Measurements from ENCODE around the gene SIGLEC14. TPM values are rescaled to one million over a fixed set of nuclear protein-coding genes. Genes with fewer than 3 reads are reported as not detected.

The SIGLEC14 gene
- total RNA-seq, 1 donor from 2014 or later: not detected

DNA sequence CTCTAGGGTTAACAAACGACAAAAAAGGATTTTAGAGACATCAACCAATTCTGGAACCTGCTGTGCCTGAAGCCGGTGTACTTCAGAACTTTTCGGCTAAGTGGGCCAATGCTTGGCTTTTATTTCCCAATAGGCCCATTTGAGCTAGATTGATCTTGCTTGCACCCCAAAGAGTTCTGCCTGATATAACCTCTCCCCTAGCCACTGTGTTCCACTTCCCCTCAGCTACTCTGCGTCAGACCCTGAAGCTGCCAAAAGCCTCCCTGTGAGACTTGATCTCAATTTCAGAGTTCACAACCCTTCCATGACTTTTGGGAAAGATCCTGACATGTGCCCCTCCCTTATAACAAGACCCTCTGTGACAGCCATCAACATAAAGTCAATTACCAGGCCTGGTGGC lies 5.6 kb upstream of the SIGLEC14 start:
- H4K20me1 ChIP-seq (ENCODE audit: low read depth): no peaks in the 10 kb centered on the region
- H3K27ac ChIP-seq: no peak overlapping the region
- no peaks in the 10 kb centered on the region for H3K27me3 ChIP-seq
- H3K4me2 ChIP-seq: no peak overlapping the region
- no peaks in the 10 kb centered on the region for H3K4me1 ChIP-seq
- no peak for DNase-seq (ENCODE audit: low spot score)
- Mint-ChIP-seq H3K4me3 (no peak overlapping the region), H3K36me3 (no peaks in the 10 kb centered on the region), H3K4me1 (peaks cover 2% of the 10 kb centered on the region), H3K9me3 (peaks cover 3% of the 10 kb centered on the region), H3K27me3 (ENCODE audit: insufficient read depth, low read depth) (peaks cover 11% of the 10 kb centered on the region), H3K27ac (no peak overlapping the region)
- no peak overlapping the region for H2AFZ ChIP-seq (replicated peaks)
- H3F3A ChIP-seq (ENCODE audit: low read depth): no peaks in the 10 kb centered on the region
- no peaks in the 10 kb centered on the region for H3K79me2 ChIP-seq (ENCODE audit: low read depth)
- no peak overlapping the region for H3K4me3 ChIP-seq
- H3K36me3 ChIP-seq: no peaks in the 10 kb centered on the region
- no peak for TF ChIP-seq EZH2phosphoT487 (IDR thresholded peaks at IDR 0.05)
- no peak for TF ChIP-seq CTCF (IDR thresholded peaks at IDR 0.05)
- no peak for TF ChIP-seq EZH2 (IDR thresholded peaks at IDR 0.05)
- no peak overlapping the region for H3K9ac ChIP-seq
- H3K9me3 ChIP-seq (ENCODE audit: low read depth): no peaks in the 10 kb centered on the region

- Histone ChIP-seq H2AFZ (replicated peaks) (no peak overlapping the region), H3F3A (ENCODE audit: low read depth) (no peaks in the 10 kb centered on the region), H3K9me3 (ENCODE audit: low read depth) (no peaks in the 10 kb centered on the region), H4K20me1 (ENCODE audit: low read depth) (no peaks in the 10 kb centered on the region), H3K9ac (no peak overlapping the region), H3K4me3 (no peak overlapping the region), H3K4me2 (no peak overlapping the region), H3K79me2 (ENCODE audit: low read depth) (no peaks in the 10 kb centered on the region), H3K27ac (no peak overlapping the region), H3K27me3 (no peaks in the 10 kb centered on the region), H3K4me1 (no peaks in the 10 kb centered on the region), H3K36me3 (no peaks in the 10 kb centered on the region)
- Mint-ChIP-seq H3K27ac (no peak overlapping the region), H3K27me3 (ENCODE audit: insufficient read depth, low read depth) (peaks cover 7% of the 10 kb centered on the region), H3K36me3 (no peaks in the 10 kb centered on the region), H3K4me3 (no peak overlapping the region), H3K9me3 (no peaks in the 10 kb centered on the region), H3K4me1 (no peaks in the 10 kb centered on the region)
- no peak for TF ChIP-seq EZH2 (IDR thresholded peaks at IDR 0.05)
- TF ChIP-seq EZH2phosphoT487 (IDR thresholded peaks at IDR 0.05): no peak
- no peak for TF ChIP-seq CTCF (IDR thresholded peaks at IDR 0.05)
- DNase-seq (ENCODE audit: low spot score): no peak
Observed at GRCh38 chr19:51651216-51651846, 4.7 kb upstream of the SIGLEC14 start.

DNA sequence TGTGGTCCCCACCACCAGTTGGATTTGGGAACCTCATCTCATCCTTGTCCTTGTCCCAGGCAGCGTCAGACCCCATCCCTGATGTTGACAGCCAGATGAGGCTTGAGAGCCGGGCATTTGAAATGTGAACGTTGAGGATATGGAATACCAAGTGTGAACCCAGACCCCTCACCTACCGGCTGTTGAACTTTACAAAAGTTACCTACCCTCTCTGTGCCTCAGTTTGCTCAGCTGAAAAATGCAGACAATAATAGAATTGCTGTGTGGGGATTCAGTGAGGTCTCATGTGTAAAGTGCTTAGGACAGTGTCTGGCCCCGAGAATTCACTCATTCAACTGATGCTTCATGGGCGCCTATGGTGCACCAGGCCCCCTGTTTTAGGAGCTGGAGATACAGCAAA lies 693 bp upstream of the SIGLEC14 start:
- Mint-ChIP-seq H3K4me1 (no peaks in the 10 kb centered on the region), H3K27me3 (ENCODE audit: insufficient read depth, low read depth) (peaks cover 14% of the 10 kb centered on the region), H3K9me3 (peaks cover 3% of the 10 kb centered on the region), H3K27ac (no peak overlapping the region), H3K36me3 (no peaks in the 10 kb centered on the region), H3K4me3 (no peak overlapping the region)
- H3K9ac ChIP-seq: no peak overlapping the region
- no peaks in the 10 kb centered on the region for H4K20me1 ChIP-seq (ENCODE audit: low read depth)
- H3K27me3 ChIP-seq: no peaks in the 10 kb centered on the region
- H3K4me3 ChIP-seq: no peak overlapping the region
- no peak overlapping the region for H3K27ac ChIP-seq
- no peaks in the 10 kb centered on the region for H3K4me1 ChIP-seq
- H3K36me3 ChIP-seq: no peaks in the 10 kb centered on the region
- no peaks in the 10 kb centered on the region for H3F3A ChIP-seq (ENCODE audit: low read depth)
- H3K4me2 ChIP-seq: no peak overlapping the region
- TF ChIP-seq CTCF (IDR thresholded peaks at IDR 0.05): no peak
- no peak for TF ChIP-seq EZH2phosphoT487 (IDR thresholded peaks at IDR 0.05)
- TF ChIP-seq EZH2 (IDR thresholded peaks at IDR 0.05): no peak
- H2AFZ ChIP-seq (replicated peaks): no peak overlapping the region
- no peaks in the 10 kb centered on the region for H3K79me2 ChIP-seq (ENCODE audit: low read depth)
- DNase-seq (ENCODE audit: low spot score): no peak
- H3K9me3 ChIP-seq (ENCODE audit: low read depth): no peaks in the 10 kb centered on the region
